ENCODE data around the gene CHMP3. TPM values are rescaled to one million over a fixed set of nuclear protein-coding genes. Genes with fewer than 3 reads are reported as not detected.

Gene CHMP3
- total RNA-seq, 1 experiment from 2014 or later, result 22.7 TPM

- TF ChIP-seq AR (CRISPR knock-in tag; IDR thresholded peaks at IDR 0.05), result no peak
- no peak for TF ChIP-seq STAT6 (CRISPR knock-in tag; conservative IDR thresholded peaks at IDR 0.05; ENCODE audit: low read depth)
- TF ChIP-seq ATF1 (CRISPR knock-in tag; IDR thresholded peaks at IDR 0.05), result no peak
- TF ChIP-seq CBFB (CRISPR knock-in tag; IDR thresholded peaks at IDR 0.05; ENCODE audit: low read depth), result no peak
- no peak for TF ChIP-seq SOX15 (CRISPR knock-in tag; IDR thresholded peaks at IDR 0.05)
- TF ChIP-seq OVOL2 (CRISPR knock-in tag; IDR thresholded peaks at IDR 0.05; ENCODE audit: borderline replicate concordance), result no peak
Observed at GRCh38 chr2:86461042-86461743, 102.0 kb downstream of the CHMP3 start (continued).

GRCh38 chr2:86455181-86455580 is 108.1 kb downstream of the CHMP3 start:
- no peaks in the 10 kb centered on the region for H3K27me3 Mint-ChIP-seq (ENCODE audit: low read depth)
- no peaks in the 10 kb centered on the region for H3K4me1 Mint-ChIP-seq
- TF ChIP-seq TCF7 (CRISPR knock-in tag; IDR thresholded peaks at IDR 0.05; ENCODE audit: low read depth) (no peak), SMAD4 (CRISPR knock-in tag; IDR thresholded peaks at IDR 0.05) (no peak), ESRRA (CRISPR knock-in tag; IDR thresholded peaks at IDR 0.05; ENCODE audit: borderline replicate concordance) (no peak), MAX (CRISPR knock-in tag; IDR thresholded peaks at IDR 0.05) (no peak), ZNF232 (CRISPR knock-in tag; IDR thresholded peaks at IDR 0.05) (no peak), SMAD3 (CRISPR knock-in tag; IDR thresholded peaks at IDR 0.05; ENCODE audit: borderline replicate concordance) (no peak), USF2 (CRISPR knock-in tag; IDR thresholded peaks at IDR 0.05) (no peak), ZNF121 (CRISPR knock-in tag; IDR thresholded peaks at IDR 0.05) (no peak), IRF2 (CRISPR knock-in tag; IDR thresholded peaks at IDR 0.05; ENCODE audit: borderline replicate concordance, low read depth) (no peak), ATF6 (CRISPR knock-in tag; IDR thresholded peaks at IDR 0.05) (no peak), CREB1 (CRISPR knock-in tag; IDR thresholded peaks at IDR 0.05) (no peak), ZNF671 (CRISPR knock-in tag; IDR thresholded peaks at IDR 0.05) (no peak), ZBTB21 (CRISPR knock-in tag; IDR thresholded peaks at IDR 0.05; ENCODE audit: borderline replicate concordance) (no peak), CTCF (IDR thresholded peaks at IDR 0.05) (no peak), SP1 (CRISPR knock-in tag; conservative IDR thresholded peaks at IDR 0.05) (no peak), E2F1 (CRISPR knock-in tag; IDR thresholded peaks at IDR 0.05) (no peak), FOXP1 (CRISPR knock-in tag; IDR thresholded peaks at IDR 0.05; ENCODE audit: borderline replicate concordance) (no peak)
- no peaks in the 10 kb centered on the region for H3K9me3 Mint-ChIP-seq
- CTCF ChIA-PET, result interaction anchor here (0.6 kb wide), 1 partner anchor 251 kb away, joined by 3 read pairs; no protein-coding TSS in a partner anchor
- H3K4me3 Mint-ChIP-seq, result no peak overlapping the region
- POLR2A ChIA-PET, result no interaction called here
- no peak for DNase-seq (ENCODE audit: low spot score)
- H3K27ac Mint-ChIP-seq, result no peak overlapping the region
- no peak for ATAC-seq
- peaks cover 80% of the 10 kb centered on the region for H3K36me3 Mint-ChIP-seq
